IPS-20b (cell line): ENCODE measurements around the gene NACC1.
A peak's percentile ranks its signal among the peaks of the same experiment; 100 is the strongest.

Experiments used
- H3K27ac ChIP-seq: one replicate; pipeline ENCODE4 v1.5.1; 2013; ENCODE audit warnings: low read length
- H3K27me3 ChIP-seq: 2 replicates; pipeline ENCODE4 v1.6.1; 2013; ENCODE audit warnings: mild to moderate bottlenecking, low read length, inconsistent platforms; ENCODE audit not compliant: insufficient read depth
- H3K36me3 ChIP-seq: 2 replicates; pipeline ENCODE4 v1.6.1; 2013; ENCODE audit warnings: low read depth, mild to moderate bottlenecking, inconsistent platforms, low read length, moderate library complexity; ENCODE audit not compliant: insufficient read depth
- H3K4me1 ChIP-seq: 2 replicates; pipeline ENCODE4 v1.6.1; 2013; ENCODE audit warnings: mild to moderate bottlenecking, control low read depth, inconsistent platforms, low read length, moderate library complexity; ENCODE audit not compliant: insufficient read depth
- H3K4me3 ChIP-seq: 2 replicates; pipeline ENCODE4 v1.5.1; 2013; ENCODE audit warnings: mild to moderate bottlenecking, low read length, inconsistent platforms
- H3K9ac ChIP-seq: 2 replicates; pipeline ENCODE4 v1.6.1; 2013; ENCODE audit warnings: low read depth, mild to moderate bottlenecking, inconsistent platforms, low read length, moderate library complexity
- H3K9me3 ChIP-seq: 2 replicates; pipeline ENCODE4 v1.6.1; 2013; ENCODE audit warnings: mild to moderate bottlenecking, low read depth, low read length, inconsistent platforms; ENCODE audit not compliant: insufficient read depth

Gene NACC1

GRCh38 chr19:13119627-13120026 lies 1.6 kb downstream of the NACC1 start:
- H3K27ac ChIP-seq = peak overlapping the region; percentile 32
- no peaks in the 10 kb centered on the region for H3K9me3 ChIP-seq
- peaks cover 18% of the 10 kb centered on the region for H3K4me1 ChIP-seq
- H3K36me3 ChIP-seq = peaks cover 33% of the 10 kb centered on the region
- H3K9ac ChIP-seq = peak overlapping the region; percentile 81; the same call in 1 of the 2 replicates
- H3K27me3 ChIP-seq = no peaks in the 10 kb centered on the region
- H3K4me3 ChIP-seq = peak overlapping the region; percentile 82

- Histone ChIP-seq H3K9me3 (no peaks in the 10 kb centered on the region), H3K27ac (no peak overlapping the region), H3K4me3 (peak overlapping the region; percentile 82; the same call in 1 of the 2 replicates), H3K36me3 (peaks cover 29% of the 10 kb centered on the region), H3K4me1 (peaks cover 18% of the 10 kb centered on the region), H3K9ac (peak overlapping the region; percentile 10; the same call in 1 of the 2 replicates), H3K27me3 (no peaks in the 10 kb centered on the region)
Measured at GRCh38 chr19:13120031-13120430, 2.0 kb downstream of the NACC1 start.

GRCh38 chr19:13120817-13121216 lies 2.8 kb downstream of the NACC1 start:
- Histone ChIP-seq H3K36me3 (peaks cover 28% of the 10 kb centered on the region), H3K9ac (peak overlapping the region; percentile 10; the same call in 1 of the 2 replicates), H3K27ac (no peak overlapping the region), H3K4me1 (peaks cover 18% of the 10 kb centered on the region), H3K4me3 (peak overlapping the region; percentile 82; the same call in 1 of the 2 replicates), H3K9me3 (no peaks in the 10 kb centered on the region), H3K27me3 (no peaks in the 10 kb centered on the region)

GRCh38 chr19:13121551-13122274 lies 3.6 kb downstream of the NACC1 start:
- H3K27ac ChIP-seq = no peak overlapping the region
- H3K9me3 ChIP-seq = no peaks in the 10 kb centered on the region
- no peak overlapping the region for H3K4me3 ChIP-seq
- no peaks in the 10 kb centered on the region for H3K27me3 ChIP-seq
- peaks cover 18% of the 10 kb centered on the region for H3K4me1 ChIP-seq
- H3K36me3 ChIP-seq = peaks cover 35% of the 10 kb centered on the region
- H3K9ac ChIP-seq = no peak overlapping the region

- Histone ChIP-seq H3K27ac (no peak overlapping the region), H3K36me3 (peaks cover 37% of the 10 kb centered on the region), H3K9ac (no peak overlapping the region)
Measured at GRCh38 chr19:13122275-13122878, 4.3 kb downstream of the NACC1 start.

GRCh38 chr19:13122980-13123957 lies 5.2 kb downstream of the NACC1 start:
- no peak overlapping the region for H3K4me3 ChIP-seq
- peaks cover 18% of the 10 kb centered on the region for H3K4me1 ChIP-seq

More at GRCh38 chr19:13122275-13122878, 4.3 kb downstream of the NACC1 start:
- Histone ChIP-seq H3K4me3 (no peak overlapping the region), H3K4me1 (peaks cover 18% of the 10 kb centered on the region), H3K27me3 (no peaks in the 10 kb centered on the region), H3K9me3 (no peaks in the 10 kb centered on the region)

GRCh38 chr19:13127051-13127450 lies 9.0 kb downstream of the NACC1 start:
- Histone ChIP-seq H3K27ac (no peak overlapping the region), H3K27me3 (no peaks in the 10 kb centered on the region), H3K36me3 (peaks cover 15% of the 10 kb centered on the region), H3K4me1 (no peaks in the 10 kb centered on the region), H3K9me3 (no peaks in the 10 kb centered on the region; the same call in 1 of the 2 replicates), H3K9ac (no peak overlapping the region), H3K4me3 (no peak overlapping the region)

More at GRCh38 chr19:13122980-13123957, 5.2 kb downstream of the NACC1 start:
- Histone ChIP-seq H3K9ac (no peak overlapping the region; the same call in 1 of the 2 replicates), H3K27ac (no peak overlapping the region), H3K36me3 (peaks cover 37% of the 10 kb centered on the region), H3K9me3 (no peaks in the 10 kb centered on the region), H3K27me3 (no peaks in the 10 kb centered on the region)

- H3K27me3 ChIP-seq = no peaks in the 10 kb centered on the region
- no peak overlapping the region for H3K27ac ChIP-seq
- H3K9me3 ChIP-seq = no peaks in the 10 kb centered on the region; the same call in 1 of the 2 replicates
- H3K4me1 ChIP-seq = no peaks in the 10 kb centered on the region
- H3K9ac ChIP-seq = no peak overlapping the region
- no peak overlapping the region for H3K4me3 ChIP-seq
- H3K36me3 ChIP-seq = peaks cover 13% of the 10 kb centered on the region; the same call in 1 of the 2 replicates
Measured at GRCh38 chr19:13127811-13128575, 9.9 kb downstream of the NACC1 start.

GRCh38 chr19:13128583-13128982 lies 10.5 kb downstream of the NACC1 start:
- H3K4me3 ChIP-seq = no peak overlapping the region
- peaks cover 16% of the 10 kb centered on the region; the same call in 1 of the 2 replicates for H3K36me3 ChIP-seq
- H3K27ac ChIP-seq = no peak overlapping the region

GRCh38 chr19:13129384-13129783 lies 11.3 kb downstream of the NACC1 start:
- Histone ChIP-seq H3K9ac (no peak overlapping the region), H3K4me1 (no peaks in the 10 kb centered on the region), H3K27me3 (no peaks in the 10 kb centered on the region), H3K9me3 (no peaks in the 10 kb centered on the region; the same call in 1 of the 2 replicates), H3K27ac (no peak overlapping the region), H3K4me3 (no peak overlapping the region), H3K36me3 (peaks cover 18% of the 10 kb centered on the region; the same call in 1 of the 2 replicates)

More at GRCh38 chr19:13128583-13128982, 10.5 kb downstream of the NACC1 start:
- Histone ChIP-seq H3K9me3 (no peaks in the 10 kb centered on the region; the same call in 1 of the 2 replicates), H3K4me1 (no peaks in the 10 kb centered on the region), H3K27me3 (no peaks in the 10 kb centered on the region), H3K9ac (no peak overlapping the region)
